H1 (cell line): Measurements from ENCODE around the gene IPO13. TPM values are rescaled to one million over a fixed set of nuclear protein-coding genes. Genes with fewer than 3 reads are reported as not detected.

Source experiments
- polyA plus RNA-seq, 7 experiments: library from polyadenylated mRNA; depleted of rRNA in 3 of 7; stranded (reverse) in 5 of 7; unstranded in 2 of 7; fragments of >200 nt in 5 of 7; fragments of 200-250 nt in 2 of 7; gene quantifications; 1 replicate in 5 of 7; 2 replicates in 1 of 7; 4 replicates in 1 of 7; pipeline versions ENCODE4 v1.2.1 to v1.2.3, GENCODE V29; 2011 to 2013; ENCODE audit warnings: missing spikeins in 2 of 7, mixed read lengths in 2 of 7
- total RNA-seq: library from RNA; stranded (reverse); fragmentation: NEBNext Ultra II Directional; extraction: Animal tissue kit (Norgen Biotek cat#: 25700); gene quantifications from 2 replicates; pipeline ENCODE4 v1.2.1, GENCODE V29; 2021

Gene IPO13
- total and polyA plus RNA-seq, 2 of the 8 experiments (the other 6 are each of a cell fraction or from before 2014, with no cell fraction given) = 23.0 to 27.0 TPM

Other genes starting within 250 kb of the IPO13 start
- gene ST3GAL3, start 239.4 kb upstream of the IPO13 start, total RNA-seq = 6.5 and 7.0 TPM in 2 replicates
- gene ST3GAL3, start 239.4 kb upstream of the IPO13 start, polyA plus RNA-seq (2011; rRNA removed) = 6.8 and 9.5 TPM in 2 replicates
- gene ARTN, start 13.1 kb upstream of the IPO13 start, total RNA-seq = 22.7 and 23.3 TPM in 2 replicates
- gene ARTN, start 13.1 kb upstream of the IPO13 start, polyA plus RNA-seq (2011; rRNA removed) = 13.5 and 17.4 TPM in 2 replicates
- 64.9 and 65.3 TPM in 2 replicates for gene DPH2, start 23.1 kb downstream of the IPO13 start, total RNA-seq
- 92.1 and 163 TPM in 2 replicates for gene DPH2, start 23.1 kb downstream of the IPO13 start, polyA plus RNA-seq (2011; rRNA removed)
- 105 and 106 TPM in 2 replicates for gene ATP6V0B, start 28.0 kb downstream of the IPO13 start, total RNA-seq
- gene ATP6V0B, start 28.0 kb downstream of the IPO13 start, polyA plus RNA-seq (2011; rRNA removed) = 302 and 308 TPM in 2 replicates
- gene B4GALT2, start 32.3 kb downstream of the IPO13 start, total RNA-seq = 56.5 and 60.6 TPM in 2 replicates
- 121 and 152 TPM in 2 replicates for gene B4GALT2, start 32.3 kb downstream of the IPO13 start, polyA plus RNA-seq (2011; rRNA removed)
- gene CCDC24, start 44.6 kb downstream of the IPO13 start, total RNA-seq = 10.5 and 11.2 TPM in 2 replicates
- gene CCDC24, start 44.6 kb downstream of the IPO13 start, polyA plus RNA-seq (2011; rRNA removed) = 11.4 and 19.7 TPM in 2 replicates
- 24.1 and 24.2 TPM in 2 replicates for gene SLC6A9, start 84.5 kb downstream of the IPO13 start, total RNA-seq
- 20.2 and 34.5 TPM in 2 replicates for gene SLC6A9, start 84.5 kb downstream of the IPO13 start, polyA plus RNA-seq (2011; rRNA removed)
- gene KLF17, start 171.9 kb downstream of the IPO13 start, total RNA-seq = not detected in 2 replicates
- not detected in 2 replicates for gene KLF17, start 171.9 kb downstream of the IPO13 start, polyA plus RNA-seq (2011; rRNA removed)
- gene KLF18, start 194.7 kb downstream of the IPO13 start, total RNA-seq = 0.09 TPM in 1 of 2 replicates, not detected in the other
- 0.15 and 0.19 TPM in 2 replicates for gene KLF18, start 194.7 kb downstream of the IPO13 start, polyA plus RNA-seq (2011; rRNA removed)